GM12873 (cell line): ENCODE data around the gene AVPR1B.
A peak's percentile ranks its signal among the peaks of the same experiment; 100 is the strongest.

Experiments
- CTCF ChIP-seq: IDR thresholded peaks from 2 replicates; pipeline ENCODE4 v1.5.1; 2012; ENCODE audit warnings: low read depth, mild to moderate bottlenecking, moderate library complexity, low read length, control low read depth; ENCODE audit not compliant: insufficient read depth; ENCODE audit errors: missing control alignments

AVPR1B gene

GRCh38 chr1:206079135-206079534 lies 38.1 kb downstream of the AVPR1B start:
- no peak for TF ChIP-seq CTCF

GRCh38 chr1:206075786-206076755 lies 41.1 kb downstream of the AVPR1B start:
- no peak for TF ChIP-seq CTCF

GRCh38 chr1:206074839-206075238 lies 42.3 kb downstream of the AVPR1B start:
- TF ChIP-seq CTCF: peak; percentile 34

GRCh38 chr1:206070627-206071304 lies 46.4 kb downstream of the AVPR1B start:
- TF ChIP-seq CTCF: no peak

GRCh38 chr1:206068314-206068713 lies 48.9 kb downstream of the AVPR1B start:
- TF ChIP-seq CTCF: no peak

GRCh38 chr1:206067486-206068227 lies 49.5 kb downstream of the AVPR1B start:
- TF ChIP-seq CTCF: no peak
